GM08714 (cell line): ENCODE results near the gene SUV39H2.
"Not testable (repeated sequence)": the region's sequence is repeated elsewhere in the genome, so short reads cannot be mapped to it uniquely, and the experiment has no call there.

ENCODE experiments used
- H3K4me3 ChIP-seq: fragments of 200-500 bp; sonication (Bioruptor generic); 2 replicates; pipeline ENCODE4 v1.5.1; 2014; ENCODE audit warnings: mild to moderate bottlenecking, low read length, inconsistent platforms
- ZNF274 ChIP-seq: IDR thresholded peaks from 2 replicates; pipeline ENCODE4 v1.6.1; 2012; ENCODE audit warnings: mild to moderate bottlenecking, low read depth, low read length

SUV39H2 gene

GRCh38 chr10:14858338-14858960 is 20.2 kb upstream of the SUV39H2 start:
- H3K4me3 ChIP-seq = no peak overlapping the region
- TF ChIP-seq ZNF274 = no peak

- no peak for TF ChIP-seq ZNF274
- H3K4me3 ChIP-seq = no peak overlapping the region
These were observed 19.6 kb upstream of the SUV39H2 start for GRCh38 chr10:14859043-14859442.

DNA sequence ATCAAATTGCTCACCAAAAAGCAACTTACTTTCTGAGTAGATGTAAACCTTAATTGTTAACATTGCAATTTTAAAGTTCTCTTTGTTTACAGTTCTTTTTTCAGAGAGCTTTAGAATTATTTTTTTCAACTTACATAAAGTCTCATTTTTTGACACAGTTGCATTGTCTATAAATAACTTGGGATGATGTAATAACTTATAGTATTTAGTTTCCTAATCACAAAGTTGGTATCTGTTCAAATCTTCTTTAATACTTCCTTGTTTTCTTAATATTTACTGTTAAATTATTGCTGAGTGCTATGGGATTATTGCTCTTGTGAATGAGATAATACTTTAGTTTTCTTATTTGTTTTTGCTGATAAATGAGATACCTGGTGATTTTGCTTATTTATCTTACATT is 18.9 kb upstream of the SUV39H2 start:
- no peak for TF ChIP-seq ZNF274
- no peak overlapping the region for H3K4me3 ChIP-seq

DNA sequence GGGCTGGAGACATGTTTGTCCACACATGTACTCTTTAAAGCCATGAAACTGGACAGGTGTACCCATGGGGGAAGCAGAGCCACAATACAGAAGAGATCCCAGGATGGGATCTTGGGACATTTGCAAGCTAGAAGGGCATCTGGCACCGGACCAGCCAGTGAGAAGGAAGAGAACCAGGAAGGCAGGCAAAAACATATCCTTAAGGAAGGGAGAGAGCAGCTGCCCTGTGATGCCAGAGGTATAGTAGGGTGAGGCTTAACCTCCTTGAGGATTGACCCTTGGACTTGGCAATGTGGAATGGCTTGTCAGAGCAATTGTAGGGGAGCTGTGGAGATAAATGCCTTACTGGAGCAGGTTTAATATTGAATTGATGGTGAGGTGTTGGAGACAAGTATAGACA is 17.9 kb upstream of the SUV39H2 start:
- no peak for TF ChIP-seq ZNF274
- no peak overlapping the region for H3K4me3 ChIP-seq

DNA sequence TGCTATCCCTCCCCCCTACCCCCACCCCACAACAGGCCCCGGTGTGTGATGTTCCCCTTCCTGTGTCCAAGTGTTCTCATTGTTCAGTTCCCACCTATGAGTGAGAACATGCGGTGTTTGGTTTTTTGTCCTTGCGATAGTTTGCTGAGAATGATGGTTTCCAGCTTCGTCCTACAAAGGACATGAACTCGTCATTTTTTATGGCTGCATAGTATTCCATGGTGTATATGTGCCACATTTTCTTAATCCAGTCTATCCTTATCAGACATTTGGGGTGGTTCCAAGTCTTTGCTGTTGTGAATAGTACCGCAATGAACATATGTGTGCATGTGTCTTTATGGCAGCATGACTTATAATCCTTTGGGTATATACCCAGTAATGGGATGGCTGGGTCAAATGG is 14.2 kb upstream of the SUV39H2 start:
- H3K4me3 ChIP-seq = not testable (repeated sequence)

- not testable (repeated sequence) for H3K4me3 ChIP-seq
These were observed 13.8 kb upstream of the SUV39H2 start for GRCh38 chr10:14864871-14865270.

DNA sequence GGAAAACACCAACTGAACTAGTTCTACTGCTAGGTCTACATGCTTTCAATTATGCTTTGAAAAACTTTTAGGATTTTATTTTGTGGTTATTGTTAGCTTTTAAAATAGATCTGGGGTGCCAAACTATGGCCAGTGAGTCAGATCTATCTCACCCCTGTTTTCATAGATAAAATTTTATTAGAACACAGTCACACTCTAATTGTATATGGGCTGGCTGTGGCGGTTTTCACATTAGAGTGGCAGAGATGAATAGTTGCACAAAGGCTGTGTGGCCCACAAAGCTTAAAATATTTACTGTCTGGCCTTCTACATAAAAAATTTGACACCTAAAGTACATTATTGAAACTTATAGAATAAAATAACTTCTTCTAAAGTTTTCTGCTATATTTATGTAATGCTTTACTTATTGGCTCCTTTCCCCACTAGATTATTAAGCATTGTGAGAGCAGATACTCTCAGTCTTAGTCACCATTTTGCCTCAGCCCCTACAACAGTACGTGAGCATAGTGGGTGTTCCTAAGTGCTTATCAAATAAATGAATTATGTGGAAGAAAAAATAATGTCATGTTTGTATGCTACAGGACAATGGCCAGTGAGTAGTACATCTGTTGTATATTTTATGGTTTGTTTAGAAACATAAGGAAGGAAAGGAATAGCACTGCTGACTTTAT is 5.4 kb upstream of the SUV39H2 start:
- no peak overlapping the region for H3K4me3 ChIP-seq
- TF ChIP-seq ZNF274 = no peak

GRCh38 chr10:14875941-14876340 is 2.7 kb upstream of the SUV39H2 start:
- H3K4me3 ChIP-seq = no peak overlapping the region
- no peak for TF ChIP-seq ZNF274

- H3K4me3 ChIP-seq = no peak overlapping the region
- no peak for TF ChIP-seq ZNF274
These were observed 1.9 kb upstream of the SUV39H2 start for GRCh38 chr10:14876764-14877163.

DNA sequence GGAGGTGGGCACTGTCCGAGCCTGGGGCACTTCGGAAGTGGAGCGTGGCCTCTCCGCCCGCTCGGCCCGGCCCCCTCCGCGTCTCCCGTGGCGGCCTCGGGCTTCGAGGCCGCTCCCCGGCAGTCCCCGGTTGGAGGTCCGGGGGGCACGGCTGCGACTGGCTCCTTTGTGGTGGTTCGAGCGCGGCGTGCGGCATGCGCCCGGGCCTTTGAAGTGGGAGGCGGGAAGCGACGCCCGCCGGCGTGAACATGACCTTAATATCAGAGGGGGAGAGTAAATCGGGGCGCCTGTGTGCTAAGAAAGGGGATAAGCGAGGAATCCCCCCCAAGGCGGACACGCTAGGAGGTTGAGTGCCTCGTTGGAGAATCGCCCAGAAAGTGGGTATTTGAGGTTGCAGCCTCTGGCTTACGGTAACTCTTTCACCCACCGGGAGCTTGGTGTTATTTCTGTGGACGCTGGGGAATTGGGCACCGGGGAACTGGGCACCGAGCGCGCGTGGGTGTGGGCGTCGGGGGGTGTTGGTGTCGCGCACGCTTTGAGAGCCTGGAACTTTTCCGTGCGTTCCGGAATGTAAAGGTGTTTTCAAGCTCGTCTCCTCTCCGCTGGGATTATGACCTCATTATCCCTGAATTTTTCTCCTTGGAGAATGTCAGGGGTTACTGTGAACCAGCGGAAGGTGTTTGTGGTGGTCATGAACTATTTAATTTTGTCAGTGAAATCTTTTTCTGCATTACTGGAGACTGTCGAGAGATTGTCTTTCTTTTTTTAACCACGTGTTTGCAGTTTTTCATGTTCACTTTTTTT is 660 bp downstream of the SUV39H2 start:
- H3K4me3 ChIP-seq = peak overlapping the region; percentile 78
- TF ChIP-seq ZNF274 = no peak

GRCh38 chr10:14879928-14880193 is 1.2 kb downstream of the SUV39H2 start:
- no peak for TF ChIP-seq ZNF274
- H3K4me3 ChIP-seq = peak overlapping the region; percentile 78

- TF ChIP-seq ZNF274 = no peak
These were observed 1.6 kb downstream of the SUV39H2 start for GRCh38 chr10:14880229-14880628.

DNA sequence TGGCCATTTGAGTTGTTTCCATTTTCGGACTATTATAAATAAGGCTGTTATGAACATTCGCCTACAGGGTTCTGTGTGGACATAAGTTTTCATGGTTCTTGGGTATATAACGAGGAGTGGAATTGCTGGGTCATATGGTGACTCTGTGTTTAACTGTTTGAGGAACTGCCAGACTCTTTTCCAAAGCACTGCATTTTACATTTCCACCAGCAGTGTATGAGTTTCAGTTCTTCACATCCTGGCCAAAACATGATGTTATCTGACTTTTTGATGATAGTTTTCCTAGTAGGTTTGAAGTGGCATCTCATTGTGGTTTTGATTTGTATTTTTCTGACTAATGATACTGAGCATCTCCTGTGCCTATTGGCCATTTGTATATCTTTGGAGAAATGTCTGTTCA is 5.4 kb downstream of the SUV39H2 start:
- no peak overlapping the region for H3K4me3 ChIP-seq
- no peak for TF ChIP-seq ZNF274

More at GRCh38 chr10:14880229-14880628, 1.6 kb downstream of the SUV39H2 start:
- peak overlapping the region; percentile 78 for H3K4me3 ChIP-seq

DNA sequence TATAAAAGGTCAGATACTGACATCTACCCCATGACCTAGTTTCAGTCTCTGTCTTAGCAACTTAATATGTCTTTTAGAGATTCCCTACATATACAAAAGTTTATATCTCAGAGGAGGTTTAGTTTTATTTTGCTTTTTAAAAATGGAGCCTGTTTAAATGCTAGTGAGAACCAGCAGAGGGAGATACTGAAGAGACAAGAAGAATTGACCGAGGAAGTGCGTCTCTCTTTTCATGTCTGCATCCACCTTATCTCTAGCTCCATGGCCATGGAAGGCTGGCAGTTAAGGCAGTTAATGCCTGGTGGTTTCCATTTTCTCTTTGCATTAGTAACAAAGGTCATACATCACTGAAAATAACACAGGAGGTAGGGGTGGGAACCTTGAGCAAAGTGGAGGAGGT is 10.7 kb downstream of the SUV39H2 start:
- TF ChIP-seq ZNF274 = no peak
- no peak overlapping the region for H3K4me3 ChIP-seq

DNA sequence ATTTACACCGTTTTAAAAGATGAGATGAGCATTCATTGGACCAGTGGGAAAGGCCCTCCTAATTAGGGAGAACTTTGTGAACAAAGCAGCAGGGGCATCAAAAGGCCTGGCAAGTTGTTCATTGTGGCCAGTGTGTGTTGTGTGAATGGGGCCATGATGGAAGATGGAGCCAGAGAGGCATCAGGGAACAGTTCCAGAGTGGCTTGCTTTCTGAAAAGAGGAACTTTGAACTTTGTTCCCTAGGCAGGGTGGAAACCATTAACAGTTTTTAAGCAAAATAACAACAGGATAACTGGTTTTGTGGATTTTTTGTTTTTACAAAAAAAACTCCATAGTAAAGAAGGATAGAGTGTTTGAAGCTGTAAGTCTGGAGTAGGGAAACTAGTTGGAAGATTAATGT is 12.5 kb downstream of the SUV39H2 start:
- no peak overlapping the region for H3K4me3 ChIP-seq
- TF ChIP-seq ZNF274 = no peak
